GM12892 (cell line): ENCODE measurements around the gene SNAP25.

ENCODE experiments used
- POLR2A ChIP-seq: IDR thresholded peaks from 2 replicates; pipeline ENCODE4 v1.6.1; 2011; ENCODE audit warnings: low read depth, low read length, control low read depth
- POLR2AphosphoS5 ChIP-seq: IDR thresholded peaks from 2 replicates; pipeline ENCODE4 v1.6.1; 2011; ENCODE audit warnings: low read depth, low read length, control low read depth
- TAF1 ChIP-seq: IDR thresholded peaks from 2 replicates; pipeline ENCODE4 v1.6.1; 2011; ENCODE audit warnings: low read depth, mild to moderate bottlenecking, control low read depth, low read length, borderline replicate concordance

DNA sequence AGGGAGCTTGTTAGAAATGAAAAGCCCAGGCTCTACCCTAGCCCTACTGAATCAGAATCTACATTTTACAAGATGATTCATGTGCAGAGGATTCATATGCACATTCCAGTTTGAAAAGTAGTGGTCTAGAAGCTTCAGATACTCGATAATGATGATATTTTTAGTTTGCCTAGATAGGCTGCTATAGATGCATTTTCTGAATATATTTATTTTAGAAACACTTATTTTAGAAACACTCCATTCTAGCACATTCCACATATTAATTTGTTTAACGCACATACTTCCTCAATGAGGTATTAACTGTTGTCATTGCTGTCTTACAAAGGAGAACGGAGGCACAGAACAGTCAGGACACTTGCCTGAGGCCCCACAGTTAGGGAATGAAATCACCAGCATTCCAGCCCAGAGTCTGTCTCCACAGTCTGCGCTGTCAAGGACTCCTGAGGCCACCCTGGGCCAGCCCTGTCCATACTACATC lies 64.4 kb downstream of the SNAP25 start:
- TF ChIP-seq POLR2A: no peak
- no peak for TF ChIP-seq POLR2AphosphoS5
- TF ChIP-seq TAF1: no peak
